ENCODE measurements around the gene MTARC1.
A peak's percentile ranks its signal among the peaks of the same experiment; 100 is the strongest.

The MTARC1 gene

DNA sequence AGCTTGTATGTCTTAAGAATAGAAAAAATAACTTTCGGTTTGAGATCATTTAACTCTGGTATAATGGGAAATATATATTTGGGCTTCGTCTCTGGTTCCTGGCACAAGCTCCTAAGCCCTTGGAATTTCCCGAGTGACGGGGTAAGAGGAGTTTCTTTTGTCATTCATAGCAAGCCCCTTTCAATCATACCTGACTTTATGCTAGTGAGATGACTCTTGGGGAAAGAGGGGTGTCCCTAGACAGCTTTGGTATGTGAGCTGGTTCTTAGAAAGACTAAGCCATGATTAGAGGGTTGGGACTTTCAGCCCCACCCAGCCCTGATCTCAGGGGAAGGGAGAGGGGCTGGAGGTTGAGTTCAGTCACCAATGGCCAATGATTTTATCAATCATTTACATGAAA is 13.9 kb upstream of the MTARC1 start:
- no peak for DNase-seq

DNA sequence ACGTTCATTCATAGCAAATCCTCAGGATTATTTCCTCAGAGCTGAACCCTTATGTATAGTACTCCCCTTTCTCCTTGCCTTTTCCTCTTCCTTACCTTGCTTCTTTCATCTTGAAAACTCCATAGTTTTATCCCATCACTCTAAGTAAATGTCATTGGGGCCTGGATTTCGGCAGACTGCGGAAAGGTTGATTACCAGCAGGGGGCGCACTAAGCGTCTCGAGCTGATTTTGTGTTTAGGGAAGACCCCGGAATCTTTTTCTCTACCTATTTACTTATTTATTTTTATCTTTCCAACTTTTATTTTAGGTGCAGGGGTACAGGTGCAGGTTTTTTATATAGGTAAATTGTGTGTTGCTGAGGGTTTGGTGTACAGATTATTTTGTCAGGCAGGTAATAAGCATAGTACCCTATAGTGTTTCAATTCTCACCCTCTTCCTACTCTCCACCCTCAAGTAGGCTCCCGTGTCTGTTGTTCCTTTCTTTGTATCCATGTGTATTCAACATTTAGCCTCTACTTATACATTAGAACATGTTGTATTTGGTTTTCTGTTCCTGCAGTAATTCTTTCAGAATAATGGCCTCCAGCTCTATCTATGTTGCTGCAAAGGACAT is 11.4 kb upstream of the MTARC1 start:
- no peak for DNase-seq

DNA sequence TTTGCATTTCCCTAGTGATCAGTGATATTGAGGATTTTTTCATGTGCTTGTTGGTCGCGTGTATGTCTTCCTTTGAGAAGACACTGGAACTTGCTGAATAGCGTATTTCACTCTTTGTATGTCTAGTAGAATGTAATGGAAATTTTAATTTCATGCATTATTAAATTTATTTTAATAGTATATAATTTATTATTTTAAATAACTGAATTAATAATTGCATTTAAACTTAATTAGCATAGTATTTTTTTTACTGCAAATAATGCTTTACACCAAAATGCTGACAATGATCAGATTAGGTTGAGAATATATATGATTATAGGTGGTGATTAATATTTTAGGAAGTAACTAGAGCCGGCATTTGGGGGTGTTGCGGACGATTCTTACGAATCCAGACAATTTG is 10.5 kb upstream of the MTARC1 start:
- no peak for DNase-seq

GRCh38 chr1:220776720-220777326 is 9.9 kb upstream of the MTARC1 start:
- peak; percentile 57 for DNase-seq

DNA sequence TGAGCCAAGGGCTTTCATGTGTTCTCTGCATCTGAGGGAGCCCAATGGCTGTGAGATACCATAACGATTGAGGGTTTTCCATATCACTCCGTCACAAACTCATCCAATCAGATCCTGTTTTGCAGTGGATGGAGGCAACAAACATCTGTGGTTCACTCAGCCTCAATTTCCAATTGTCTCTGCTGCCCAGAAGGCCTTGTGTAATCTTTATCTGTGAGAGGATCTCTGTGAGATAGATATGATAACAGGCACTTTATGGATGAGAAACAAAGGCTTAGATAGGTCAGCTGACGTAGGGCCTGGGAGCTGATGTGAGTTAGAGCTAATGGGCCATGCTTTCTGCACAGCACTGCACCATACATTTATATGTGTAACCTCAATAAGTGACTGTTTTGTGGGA is 3.3 kb upstream of the MTARC1 start:
- no peak for DNase-seq

DNA sequence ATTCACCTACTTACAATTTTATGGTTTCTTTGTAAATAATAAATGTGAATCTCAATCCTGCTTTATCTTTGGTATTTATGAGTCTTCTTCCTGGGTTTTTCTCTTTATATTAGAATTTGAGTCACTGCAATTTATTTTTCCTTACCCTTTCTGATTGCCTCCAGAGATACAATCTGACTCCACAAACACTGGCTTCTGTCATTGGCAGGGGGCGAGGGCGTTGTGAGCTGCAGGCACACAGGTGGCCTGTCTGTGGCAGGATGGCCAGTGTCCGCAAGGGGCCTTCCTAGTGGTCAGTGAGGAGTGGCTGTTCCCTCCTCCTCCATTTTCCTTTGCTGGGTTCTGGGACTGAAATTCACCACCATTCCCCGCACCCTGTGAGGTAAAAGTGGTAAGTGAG is 2.0 kb upstream of the MTARC1 start:
- DNase-seq = no peak

- no peak for DNase-seq
Observed at GRCh38 chr1:220785166-220786056, 1.3 kb upstream of the MTARC1 start.

- no peak for DNase-seq
Observed at GRCh38 chr1:220786057-220786336, 716 bp upstream of the MTARC1 start.

DNA sequence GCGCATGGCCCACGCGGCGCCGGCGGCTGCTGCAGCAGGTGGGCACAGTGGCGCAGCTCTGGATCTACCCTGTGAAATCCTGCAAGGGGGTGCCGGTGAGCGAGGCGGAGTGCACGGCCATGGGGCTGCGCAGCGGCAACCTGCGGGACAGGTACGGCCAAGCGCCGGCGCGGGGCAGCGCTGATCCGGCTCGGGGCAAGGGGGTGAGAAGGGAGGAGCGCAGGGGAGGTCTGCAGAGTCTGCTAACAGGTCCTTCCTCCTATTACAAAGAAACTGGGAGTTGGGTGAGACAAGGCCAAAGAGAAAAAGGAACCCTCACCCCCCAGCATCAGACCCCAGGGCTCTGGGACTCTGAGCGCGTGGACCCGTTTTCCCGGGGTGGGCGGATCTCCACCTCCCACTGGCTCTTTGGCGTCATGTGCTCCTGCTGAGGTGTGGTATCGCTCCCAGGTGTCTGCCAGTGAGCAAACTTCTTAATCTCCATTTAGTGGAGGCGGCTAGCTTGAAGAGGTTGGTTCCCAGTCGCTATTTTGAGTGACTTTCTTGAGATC is 431 bp downstream of the MTARC1 start:
- DNase-seq = no peak

DNA sequence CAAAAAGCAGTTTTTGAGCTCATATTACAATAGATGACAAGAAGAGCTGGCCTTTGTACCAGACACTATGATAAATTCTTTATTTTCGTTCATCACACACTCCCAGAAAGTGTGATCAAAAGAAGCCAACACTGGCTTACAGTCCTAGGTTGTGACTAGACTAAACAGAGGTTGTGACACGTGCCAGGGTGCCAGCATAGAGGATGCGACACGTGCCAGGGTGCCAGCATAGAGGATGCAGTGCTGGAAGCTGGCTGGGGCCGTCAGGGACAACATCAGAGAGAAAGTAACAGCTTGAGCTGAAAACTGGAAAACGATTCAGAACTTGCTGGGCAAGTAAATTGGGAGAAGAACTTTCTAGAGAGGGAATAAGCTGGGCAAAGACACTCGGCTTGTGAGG is 2.2 kb downstream of the MTARC1 start:
- DNase-seq = no peak

DNA sequence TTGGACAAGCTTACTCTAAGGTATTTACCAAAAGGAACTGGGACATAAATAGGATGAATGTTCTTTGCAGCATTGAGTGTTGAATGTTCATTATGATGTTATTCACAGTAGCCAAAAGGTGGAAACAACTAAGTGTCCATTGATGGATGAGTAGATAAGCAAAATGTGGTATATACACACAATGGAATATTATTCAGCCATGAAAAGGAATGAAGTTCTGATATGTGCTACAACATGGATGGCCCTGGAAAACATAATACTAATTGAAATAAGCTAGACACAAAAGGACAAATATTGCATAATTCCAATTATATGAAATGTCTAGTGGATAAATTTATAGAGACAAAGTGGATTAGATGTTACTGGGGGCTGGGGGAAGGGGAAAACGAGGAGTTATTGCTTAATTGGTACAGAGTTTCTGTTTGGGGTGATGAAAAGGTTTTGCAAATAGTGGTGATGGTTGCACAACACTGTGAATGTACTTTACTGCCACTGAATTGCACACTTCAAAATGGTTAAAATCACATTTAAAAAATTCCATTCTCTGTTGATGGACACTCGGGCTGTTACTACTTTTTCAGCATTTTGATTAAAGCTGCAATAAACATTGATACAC is 2.9 kb downstream of the MTARC1 start:
- no peak for DNase-seq

GRCh38 chr1:220791285-220791684 is 4.6 kb downstream of the MTARC1 start:
- no peak for DNase-seq

DNA sequence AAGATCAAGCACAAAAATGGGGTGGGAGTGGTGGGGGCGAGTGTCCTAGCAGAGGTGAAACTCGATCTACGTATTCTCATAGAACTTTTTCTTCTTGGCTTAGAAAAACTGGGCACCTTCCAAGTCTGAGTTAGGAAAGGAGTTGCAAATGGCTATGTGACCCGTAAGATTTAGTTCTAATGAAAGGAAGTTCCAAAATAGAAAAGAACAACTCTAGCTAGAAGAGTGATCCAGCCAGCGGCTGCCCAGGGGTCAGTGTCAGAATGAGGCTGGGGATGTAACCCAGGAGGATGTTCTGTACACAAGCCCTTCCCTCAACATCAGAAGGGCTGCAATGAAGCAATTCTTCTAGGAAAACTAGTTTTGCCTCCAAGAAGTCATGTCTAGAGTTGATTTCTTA is 5.2 kb downstream of the MTARC1 start:
- DNase-seq = no peak

DNA sequence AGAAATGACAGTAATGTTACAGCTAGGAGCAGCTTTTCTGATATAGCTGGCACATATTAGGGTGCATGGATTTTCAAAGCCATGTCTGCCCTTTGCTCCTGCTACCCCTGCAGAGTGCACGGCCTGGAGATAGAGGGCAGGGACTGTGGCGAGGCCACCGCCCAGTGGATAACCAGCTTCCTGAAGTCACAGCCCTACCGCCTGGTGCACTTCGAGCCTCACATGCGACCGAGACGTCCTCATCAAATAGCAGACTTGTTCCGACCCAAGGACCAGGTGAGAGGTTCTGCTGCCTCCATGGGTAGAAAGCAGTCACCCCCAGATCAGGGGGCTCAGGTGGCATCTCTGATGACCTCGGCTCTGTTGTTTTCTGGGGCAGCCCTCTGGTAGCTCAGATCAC is 9.8 kb downstream of the MTARC1 start:
- DNase-seq = no peak

- DNase-seq = no peak
Observed at GRCh38 chr1:220797044-220797443, 10.3 kb downstream of the MTARC1 start.

DNA sequence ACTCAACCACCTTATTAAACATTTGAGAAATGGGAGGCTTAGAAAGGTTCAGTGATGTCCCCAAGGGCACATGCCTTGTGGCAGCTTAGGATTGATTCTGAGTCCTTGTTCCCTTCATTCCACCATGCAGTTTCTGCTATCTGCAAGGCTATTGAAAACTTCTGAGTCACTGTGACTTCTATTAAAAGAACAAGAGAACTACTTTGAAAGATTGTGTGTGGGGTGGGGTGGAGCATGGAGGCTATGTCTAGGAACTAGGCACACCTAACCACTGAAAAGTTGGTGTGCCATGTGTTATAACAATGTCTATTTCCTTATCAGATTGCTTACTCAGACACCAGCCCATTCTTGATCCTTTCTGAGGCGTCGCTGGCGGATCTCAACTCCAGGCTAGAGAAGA is 10.8 kb downstream of the MTARC1 start:
- DNase-seq = no peak

GRCh38 chr1:220798338-220798737 is 11.6 kb downstream of the MTARC1 start:
- DNase-seq = no peak

GRCh38 chr1:220800262-220800661 is 13.5 kb downstream of the MTARC1 start:
- no peak for DNase-seq

GRCh38 chr1:220803401-220804201 is 16.9 kb downstream of the MTARC1 start:
- no peak for DNase-seq

DNA sequence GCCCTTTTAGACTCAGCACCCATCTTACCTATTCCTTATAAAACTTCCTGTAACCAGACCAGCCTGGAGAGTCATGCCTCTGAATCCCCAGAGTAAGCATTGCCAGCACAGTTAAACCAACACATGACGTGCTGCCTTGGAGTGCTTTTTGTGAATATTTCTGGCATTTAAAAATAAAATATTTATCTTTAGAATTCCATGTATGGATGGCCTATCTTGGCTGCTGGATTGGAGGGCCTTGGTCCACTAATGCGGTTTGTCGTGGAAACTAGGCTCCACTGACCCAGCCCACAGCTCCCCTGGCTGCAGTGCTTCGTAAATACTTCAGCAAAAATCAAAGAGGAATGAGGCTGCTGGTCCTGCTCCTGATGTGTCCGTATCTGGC is 17.5 kb downstream of the MTARC1 start:
- no peak for DNase-seq

GRCh38 chr1:220806408-220806807 is 19.7 kb downstream of the MTARC1 start:
- DNase-seq = no peak

GRCh38 chr1:220807726-220808125 is 21.0 kb downstream of the MTARC1 start:
- DNase-seq = no peak

Measured in CD4-positive, alpha-beta T cell treated with Interferon gamma for 1 hour (primary cell).